DND-41 (cell line): ENCODE data around the gene CPNE5.

Source experiments
- EZH2 ChIP-seq: IDR thresholded peaks from 3 replicates; pipeline ENCODE4 v1.6.1; 2012; ENCODE audit warnings: borderline replicate concordance, low read depth, mild to moderate bottlenecking, moderate library complexity, low read length, inconsistent platforms; ENCODE audit not compliant: severe bottlenecking
- TF ChIP-seq, protein P1 (sequence below): IDR thresholded peaks from 2 replicates; pipeline ENCODE4 v1.5.1; 2012; ENCODE audit warnings: borderline replicate concordance, low read length, moderate library complexity, mild to moderate bottlenecking; ENCODE audit not compliant: poor library complexity, severe bottlenecking; ENCODE audit errors: extremely low read depth

DNA sequence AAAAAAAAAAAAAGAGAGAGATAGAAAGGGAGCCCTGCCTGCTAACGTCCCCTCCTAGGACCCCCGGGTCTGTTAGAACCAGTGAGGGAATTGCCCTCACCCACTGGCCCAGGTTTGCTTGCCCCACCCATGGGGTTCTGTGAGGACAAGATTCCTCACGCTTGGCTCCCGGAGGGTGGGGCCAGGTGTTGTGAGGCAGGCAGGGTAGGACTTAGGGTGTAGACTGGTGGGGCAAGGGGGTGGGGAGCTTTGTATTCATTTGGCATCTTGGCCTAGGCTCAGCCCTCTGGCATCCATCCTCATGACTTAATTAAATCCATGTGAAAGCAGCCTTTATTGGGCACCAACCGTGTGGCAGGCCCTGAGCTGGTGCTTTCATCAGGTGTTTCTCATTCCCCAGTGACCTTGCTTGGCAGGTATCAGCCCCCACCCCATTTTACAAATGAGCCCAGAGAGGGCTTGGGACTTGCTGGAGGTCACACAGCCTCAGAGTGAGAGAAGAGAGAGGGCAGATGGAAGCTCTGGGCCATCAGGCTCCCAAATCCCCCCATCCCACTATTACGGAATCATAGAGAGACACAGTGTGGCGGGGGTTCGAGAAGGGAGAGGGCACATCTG is 122.7 kb downstream of the CPNE5 start:
- TF ChIP-seq, protein P1, sequence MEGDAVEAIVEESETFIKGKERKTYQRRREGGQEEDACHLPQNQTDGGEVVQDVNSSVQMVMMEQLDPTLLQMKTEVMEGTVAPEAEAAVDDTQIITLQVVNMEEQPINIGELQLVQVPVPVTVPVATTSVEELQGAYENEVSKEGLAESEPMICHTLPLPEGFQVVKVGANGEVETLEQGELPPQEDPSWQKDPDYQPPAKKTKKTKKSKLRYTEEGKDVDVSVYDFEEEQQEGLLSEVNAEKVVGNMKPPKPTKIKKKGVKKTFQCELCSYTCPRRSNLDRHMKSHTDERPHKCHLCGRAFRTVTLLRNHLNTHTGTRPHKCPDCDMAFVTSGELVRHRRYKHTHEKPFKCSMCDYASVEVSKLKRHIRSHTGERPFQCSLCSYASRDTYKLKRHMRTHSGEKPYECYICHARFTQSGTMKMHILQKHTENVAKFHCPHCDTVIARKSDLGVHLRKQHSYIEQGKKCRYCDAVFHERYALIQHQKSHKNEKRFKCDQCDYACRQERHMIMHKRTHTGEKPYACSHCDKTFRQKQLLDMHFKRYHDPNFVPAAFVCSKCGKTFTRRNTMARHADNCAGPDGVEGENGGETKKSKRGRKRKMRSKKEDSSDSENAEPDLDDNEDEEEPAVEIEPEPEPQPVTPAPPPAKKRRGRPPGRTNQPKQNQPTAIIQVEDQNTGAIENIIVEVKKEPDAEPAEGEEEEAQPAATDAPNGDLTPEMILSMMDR: no peak
- TF ChIP-seq EZH2: no peak
